Measurements from ENCODE around the gene SELENOV.

- TF ChIP-seq POLR2A (IDR thresholded peaks at IDR 0.05; ENCODE audit: low read depth), result no peak
- TF ChIP-seq, protein P1, sequence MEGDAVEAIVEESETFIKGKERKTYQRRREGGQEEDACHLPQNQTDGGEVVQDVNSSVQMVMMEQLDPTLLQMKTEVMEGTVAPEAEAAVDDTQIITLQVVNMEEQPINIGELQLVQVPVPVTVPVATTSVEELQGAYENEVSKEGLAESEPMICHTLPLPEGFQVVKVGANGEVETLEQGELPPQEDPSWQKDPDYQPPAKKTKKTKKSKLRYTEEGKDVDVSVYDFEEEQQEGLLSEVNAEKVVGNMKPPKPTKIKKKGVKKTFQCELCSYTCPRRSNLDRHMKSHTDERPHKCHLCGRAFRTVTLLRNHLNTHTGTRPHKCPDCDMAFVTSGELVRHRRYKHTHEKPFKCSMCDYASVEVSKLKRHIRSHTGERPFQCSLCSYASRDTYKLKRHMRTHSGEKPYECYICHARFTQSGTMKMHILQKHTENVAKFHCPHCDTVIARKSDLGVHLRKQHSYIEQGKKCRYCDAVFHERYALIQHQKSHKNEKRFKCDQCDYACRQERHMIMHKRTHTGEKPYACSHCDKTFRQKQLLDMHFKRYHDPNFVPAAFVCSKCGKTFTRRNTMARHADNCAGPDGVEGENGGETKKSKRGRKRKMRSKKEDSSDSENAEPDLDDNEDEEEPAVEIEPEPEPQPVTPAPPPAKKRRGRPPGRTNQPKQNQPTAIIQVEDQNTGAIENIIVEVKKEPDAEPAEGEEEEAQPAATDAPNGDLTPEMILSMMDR (IDR thresholded peaks at IDR 0.05), result no peak
- no peak for TF ChIP-seq POLR2AphosphoS5 (IDR thresholded peaks at IDR 0.05)
- no peak for TF ChIP-seq EP300 (IDR thresholded peaks at IDR 0.05)
These were observed 15.0 kb upstream of the SELENOV start for GRCh38 chr19:39499932-39500331.
